GM23248 (cell line): ENCODE measurements around the gene MYO1H. TPM values are rescaled to one million over a fixed set of nuclear protein-coding genes. Genes with fewer than 3 reads are reported as not detected.
A peak's percentile ranks its signal among the peaks of the same experiment; 100 is the strongest.

Experiments
- DNase-seq: peaks from one replicate; pipeline ENCODE4 v3.0.0-alpha.2; 2015
- H2AFZ ChIP-seq: fragments of 200-600 bp; sonication (generic); 2 replicates; pipeline ENCODE4 v1.6.1; 2016; ENCODE audit warnings: antibody characterized with exemption
- H3F3A ChIP-seq: fragments of 200-600 bp; sonication (generic); 2 replicates; pipeline ENCODE4 v1.6.1; 2016; ENCODE audit warnings: mild to moderate bottlenecking, antibody characterized with exemption, mixed run types; ENCODE audit not compliant: insufficient read depth
- H3K27ac ChIP-seq: fragments of 200-600 bp; sonication (generic); 2 replicates; pipeline ENCODE4 v1.5.1; 2016; ENCODE audit warnings: mild to moderate bottlenecking
- H3K27me3 ChIP-seq: fragments of 200-600 bp; sonication (generic); replicated peaks from 2 replicates; pipeline ENCODE4 v1.6.1; 2016; ENCODE audit warnings: mild to moderate bottlenecking; ENCODE audit not compliant: insufficient read depth
- H3K36me3 ChIP-seq: fragments of 200-600 bp; sonication (generic); 2 replicates; pipeline ENCODE4 v1.6.1; 2016; ENCODE audit warnings: low read depth, mild to moderate bottlenecking
- H3K4me1 ChIP-seq: fragments of 200-600 bp; sonication (generic); 2 replicates; pipeline ENCODE4 v1.6.1; 2016; ENCODE audit warnings: mild to moderate bottlenecking; ENCODE audit not compliant: insufficient read depth
- H3K4me2 ChIP-seq: fragments of 200-600 bp; sonication (generic); one replicate; pipeline ENCODE4 v1.6.1; 2016; ENCODE audit warnings: mild to moderate bottlenecking; ENCODE audit not compliant: unreplicated experiment
- H3K4me3 ChIP-seq: fragments of 200-600 bp; sonication (generic); 2 replicates; pipeline ENCODE4 v1.5.1; 2016; ENCODE audit warnings: mild to moderate bottlenecking
- H3K79me2 ChIP-seq: fragments of 200-600 bp; sonication (generic); 2 replicates; pipeline ENCODE4 v1.6.1; 2016; ENCODE audit warnings: mild to moderate bottlenecking; ENCODE audit not compliant: insufficient read depth
- H3K9ac ChIP-seq: fragments of 200-600 bp; sonication (generic); 2 replicates; pipeline ENCODE4 v1.6.1; 2016; ENCODE audit warnings: mild to moderate bottlenecking
- H3K9me2 ChIP-seq: fragments of 200-600 bp; sonication (generic); 2 replicates; pipeline ENCODE4 v1.6.1; 2016; ENCODE audit warnings: mixed run types, mild to moderate bottlenecking, moderate library complexity; ENCODE audit not compliant: insufficient read depth
- H3K9me3 ChIP-seq: fragments of 200-600 bp; sonication (generic); one replicate; pipeline ENCODE4 v1.6.1; 2017; ENCODE audit warnings: low read depth
- H4K20me1 ChIP-seq: fragments of 200-600 bp; sonication (generic); 2 replicates; pipeline ENCODE4 v1.6.0; 2016; ENCODE audit not compliant: insufficient read depth
- EZH2 ChIP-seq: fragments of 200-600 bp; sonication (generic); IDR thresholded peaks from 2 replicates; pipeline ENCODE4 v1.6.1; 2018; ENCODE audit warnings: antibody characterized with exemption, mild to moderate bottlenecking; ENCODE audit not compliant: insufficient read depth, poor library complexity, severe bottlenecking
- EZH2phosphoT487 ChIP-seq: fragments of 200-600 bp; sonication (generic); IDR thresholded peaks from 2 replicates; pipeline ENCODE4 v1.6.1; 2018; ENCODE audit warnings: antibody characterized with exemption, moderate library complexity, mild to moderate bottlenecking, low read depth; ENCODE audit not compliant: insufficient read depth
- WGBS, 2 experiments: methylation state at CpG; one replicate each; pipeline ENCODE4 v1.1.6; 2015 to 2017; ENCODE audit warnings: low lambda C conversion rate in 2 of 2, low coverage in 1 of 2; ENCODE audit errors: missing lambda C conversion rate in 2 of 2; 5-methylcytosine and 5-hydroxymethylcytosine counted together
- in situ Hi-C: fragments of 300-500 bp; cut with MboI; formaldehyde crosslinking; loops from 2 replicates; pipeline ENCODE4 v1.15.0; 2020
- polyA plus RNA-seq: library from polyadenylated mRNA; unstranded; fragments of >200 nt; fragmentation: Nextera tagmentation; extraction: Ambion mirVana; gene quantifications from 2 replicates; pipeline ENCODE4 v1.2.1, GENCODE V29; 2016
- total RNA-seq: library from RNA; depleted of rRNA; stranded (reverse); fragments of >200 nt; shearing (Covaris generic); gene quantifications from 2 replicates; pipeline ENCODE4 v1.2.3, GENCODE V29; 2014

The MYO1H gene
- total and polyA plus RNA-seq, 2 experiments from 2014 or later = not detected

DNA sequence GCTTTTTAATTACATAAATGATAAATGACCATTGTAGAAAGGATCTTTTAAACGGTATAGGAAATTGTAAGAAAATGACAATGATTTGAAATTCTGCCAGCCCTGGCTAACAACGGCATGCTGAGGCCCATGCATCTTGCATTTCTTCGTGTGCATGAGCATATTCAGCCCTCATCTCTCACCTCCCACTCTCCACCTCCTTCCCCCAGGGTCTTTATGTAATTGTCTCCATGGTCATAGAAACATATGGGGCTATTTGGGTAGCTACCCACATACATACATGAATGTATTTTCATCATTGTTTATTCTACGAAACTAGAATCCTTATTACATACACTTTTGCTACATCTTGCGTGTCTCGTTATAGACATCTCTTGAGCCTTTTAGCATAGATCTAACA is 4.5 kb downstream of the MYO1H start:
- Histone ChIP-seq H3K4me2 (no peak overlapping the region), H3K27me3 (peaks cover 54% of the 10 kb centered on the region), H3K4me1 (no peaks in the 10 kb centered on the region), H3K9me2 (no peaks in the 10 kb centered on the region), H4K20me1 (no peaks in the 10 kb centered on the region), H2AFZ (no peak overlapping the region), H3K9ac (no peak overlapping the region), H3K9me3 (no peaks in the 10 kb centered on the region), H3K79me2 (no peaks in the 10 kb centered on the region), H3K4me3 (no peak overlapping the region), H3K36me3 (no peaks in the 10 kb centered on the region), H3K27ac (no peak overlapping the region), H3F3A (no peaks in the 10 kb centered on the region)
- in situ Hi-C loops = no loop called here
- no peak for DNase-seq
- WGBS, 2 experiments = 30 to 33% methylated on average over 6 of the region's 6 CpGs
- TF ChIP-seq EZH2 = no peak
- no peak for TF ChIP-seq EZH2phosphoT487

DNA sequence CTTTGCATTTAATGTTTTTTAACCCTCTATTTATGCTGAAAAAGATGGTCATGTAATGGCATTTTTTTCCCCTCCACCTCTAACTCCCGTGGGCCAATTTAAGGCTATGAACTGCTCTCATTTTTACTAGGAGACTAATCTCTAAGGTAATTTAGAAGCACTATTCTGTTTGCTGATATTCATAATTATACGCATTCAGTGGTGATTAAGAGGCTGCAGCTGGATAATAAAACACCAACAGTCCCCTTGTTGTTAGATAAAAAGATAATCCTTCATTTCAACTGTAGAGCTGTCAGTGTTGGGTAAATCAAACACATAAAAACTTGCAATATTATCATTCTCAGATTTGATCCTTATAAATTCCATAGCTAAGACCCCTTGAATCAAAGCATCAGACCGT is 8.9 kb downstream of the MYO1H start:
- WGBS, 2 experiments = 49% methylated on average over 3 of the region's 3 CpGs
- peaks cover 52% of the 10 kb centered on the region for H3K27me3 ChIP-seq
- H3F3A ChIP-seq = no peaks in the 10 kb centered on the region
- no peaks in the 10 kb centered on the region for H4K20me1 ChIP-seq
- H2AFZ ChIP-seq = no peak overlapping the region
- H3K27ac ChIP-seq = no peak overlapping the region
- no peaks in the 10 kb centered on the region for H3K9me2 ChIP-seq
- TF ChIP-seq EZH2 (no peak), EZH2phosphoT487 (no peak)
- H3K36me3 ChIP-seq = no peaks in the 10 kb centered on the region
- no peaks in the 10 kb centered on the region for H3K4me1 ChIP-seq
- no peak for DNase-seq
- H3K9me3 ChIP-seq = no peaks in the 10 kb centered on the region
- H3K79me2 ChIP-seq = no peaks in the 10 kb centered on the region
- no peak overlapping the region for H3K4me2 ChIP-seq
- in situ Hi-C loops = no loop called here
- no peak overlapping the region for H3K4me3 ChIP-seq
- no peak overlapping the region for H3K9ac ChIP-seq

DNA sequence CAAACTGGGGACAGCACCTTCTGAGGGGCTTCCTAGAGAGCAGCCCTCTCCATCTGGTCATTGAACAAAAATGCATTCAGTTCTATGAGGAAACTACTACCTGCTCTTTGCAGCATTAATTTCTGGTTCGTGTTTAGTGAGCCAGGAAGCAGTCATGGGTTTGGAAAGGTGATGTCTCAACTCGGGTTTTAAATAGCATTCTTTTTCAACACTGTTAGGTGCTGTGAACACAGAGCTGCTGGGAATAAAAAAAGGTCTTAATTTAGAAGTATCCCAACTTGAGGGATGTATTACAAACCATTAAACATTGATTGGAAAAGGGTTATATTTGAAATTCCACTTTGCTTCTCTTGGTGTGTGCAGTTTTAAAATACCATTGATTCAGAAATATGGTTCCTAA is 9.3 kb downstream of the MYO1H start:
- H3K4me2 ChIP-seq = no peak overlapping the region
- no peak overlapping the region for H2AFZ ChIP-seq
- H3K4me1 ChIP-seq = no peaks in the 10 kb centered on the region
- no peaks in the 10 kb centered on the region for H3K79me2 ChIP-seq
- no peak overlapping the region for H3K9ac ChIP-seq
- no peak overlapping the region for H3K27ac ChIP-seq
- no peak overlapping the region for H3K4me3 ChIP-seq
- no peaks in the 10 kb centered on the region for H3K36me3 ChIP-seq
- no peaks in the 10 kb centered on the region for H4K20me1 ChIP-seq
- peaks cover 47% of the 10 kb centered on the region for H3K27me3 ChIP-seq
- WGBS, 2 experiments = 12 to 25% methylated on average over 2 of the region's 2 CpGs
- in situ Hi-C loops = no loop called here
- no peaks in the 10 kb centered on the region for H3F3A ChIP-seq
- no peaks in the 10 kb centered on the region for H3K9me3 ChIP-seq
- no peak for DNase-seq
- no peak for TF ChIP-seq EZH2
- TF ChIP-seq EZH2phosphoT487 = no peak
- H3K9me2 ChIP-seq = no peaks in the 10 kb centered on the region

DNA sequence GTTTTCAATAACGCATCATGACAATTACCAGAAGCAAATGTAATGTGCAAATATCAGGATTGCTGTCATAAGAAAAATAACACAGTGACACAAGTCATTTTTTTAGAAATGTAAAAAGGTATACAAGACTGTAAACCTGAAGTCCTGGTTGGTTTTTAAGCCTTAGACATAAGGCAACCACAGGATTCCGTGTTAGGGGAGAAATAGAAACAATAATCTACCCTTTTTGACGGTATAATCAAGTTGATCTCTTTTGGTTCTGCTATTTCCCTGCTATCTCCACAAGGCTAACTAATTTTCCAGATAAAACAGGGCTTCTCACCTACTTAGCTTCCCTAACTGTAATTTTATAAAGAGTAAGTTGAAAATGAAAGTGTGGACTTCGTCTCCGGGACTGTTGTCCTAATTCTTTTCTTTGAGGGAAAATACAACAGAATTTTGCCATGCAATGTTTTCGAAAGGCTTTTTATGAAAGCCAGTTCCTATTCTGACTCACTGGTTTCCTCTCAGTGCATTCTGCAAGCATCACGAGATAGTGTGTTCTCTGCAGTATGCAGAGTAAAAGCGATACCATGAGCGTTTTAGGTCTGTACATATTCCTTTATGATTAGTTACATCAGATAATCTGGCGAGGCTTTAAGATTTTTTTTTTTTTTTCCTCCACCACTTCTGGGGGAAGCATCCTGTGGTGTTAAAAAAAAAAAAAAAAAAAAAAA is 10.6 kb downstream of the MYO1H start:
- no peaks in the 10 kb centered on the region for H3K36me3 ChIP-seq
- no peak overlapping the region for H3K27ac ChIP-seq
- H3K27me3 ChIP-seq = peaks cover 38% of the 10 kb centered on the region
- TF ChIP-seq EZH2 (no peak), EZH2phosphoT487 (no peak)
- H3K9me3 ChIP-seq = no peaks in the 10 kb centered on the region
- in situ Hi-C loops = no loop called here
- H3K79me2 ChIP-seq = no peaks in the 10 kb centered on the region
- H3K9ac ChIP-seq = no peak overlapping the region
- H3K4me1 ChIP-seq = no peaks in the 10 kb centered on the region
- H2AFZ ChIP-seq = peak overlapping the region; percentile 50; the same call in 1 of the 2 replicates
- H3K4me3 ChIP-seq = peak overlapping the region; percentile 48; the same call in 1 of the 2 replicates
- no peaks in the 10 kb centered on the region for H4K20me1 ChIP-seq
- no peaks in the 10 kb centered on the region for H3F3A ChIP-seq
- WGBS, 2 experiments = 46 to 48% methylated on average over 10 of the region's 10 CpGs
- H3K4me2 ChIP-seq = peak overlapping the region; percentile 43
- peak; percentile 45 for DNase-seq
- no peaks in the 10 kb centered on the region for H3K9me2 ChIP-seq
